Measurements from ENCODE around the gene RPGRIP1L.

RPGRIP1L gene

DNA sequence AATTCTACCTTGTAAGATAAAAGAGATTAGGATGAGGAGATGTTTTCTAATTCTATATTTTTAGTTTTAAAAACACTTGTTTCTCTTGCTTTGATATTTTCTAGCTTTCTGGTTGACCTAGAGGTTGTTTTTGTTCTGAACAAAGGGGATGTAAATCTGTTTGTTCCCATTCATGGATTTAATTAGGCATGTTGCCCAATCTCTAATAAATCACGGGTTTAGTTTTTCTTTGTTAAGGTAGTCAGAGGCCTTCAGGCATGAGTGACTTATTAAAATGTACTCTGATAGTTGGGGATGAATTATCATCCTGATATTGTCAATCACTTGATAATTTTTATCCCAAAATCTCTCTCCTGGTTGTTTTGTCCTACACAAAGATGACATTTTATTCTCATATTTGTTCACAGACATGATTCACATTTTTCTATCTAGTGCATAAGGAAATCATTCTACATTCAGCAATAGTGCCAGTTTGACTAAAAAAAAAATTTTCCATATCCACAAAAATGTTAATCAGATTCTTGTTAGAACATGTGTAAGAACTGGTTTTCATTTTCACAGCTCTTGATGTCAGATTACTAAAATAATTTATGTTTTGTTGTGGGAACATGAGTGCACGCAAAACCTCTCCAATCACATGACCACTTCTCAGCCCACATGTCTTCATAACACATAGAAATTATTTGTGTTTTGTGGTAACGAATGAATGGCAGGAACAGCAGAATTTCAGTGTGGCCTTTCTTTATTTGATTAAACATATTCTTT is 105.0 kb downstream of the RPGRIP1L start:
- no peak for DNase-seq

DNA sequence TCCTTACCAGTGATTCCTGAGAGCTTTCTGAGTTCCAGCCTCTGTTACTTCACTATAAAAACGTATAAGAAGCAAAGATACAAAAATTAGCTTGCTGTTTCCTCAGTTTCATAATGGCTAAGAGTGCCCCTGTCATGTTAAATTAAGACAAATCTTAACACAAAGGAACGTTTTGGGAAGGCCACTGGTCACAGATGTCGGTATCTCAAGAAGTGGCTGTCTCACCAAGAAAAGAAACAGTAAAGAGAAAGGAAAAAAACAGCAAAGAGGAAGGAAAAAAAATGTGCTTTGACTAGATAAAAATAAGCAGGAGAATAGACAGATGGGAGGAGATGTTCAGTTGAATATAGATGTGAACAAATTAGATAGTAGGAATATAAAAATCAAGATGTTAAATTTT is 105.9 kb downstream of the RPGRIP1L start:
- DNase-seq: no peak

DNA sequence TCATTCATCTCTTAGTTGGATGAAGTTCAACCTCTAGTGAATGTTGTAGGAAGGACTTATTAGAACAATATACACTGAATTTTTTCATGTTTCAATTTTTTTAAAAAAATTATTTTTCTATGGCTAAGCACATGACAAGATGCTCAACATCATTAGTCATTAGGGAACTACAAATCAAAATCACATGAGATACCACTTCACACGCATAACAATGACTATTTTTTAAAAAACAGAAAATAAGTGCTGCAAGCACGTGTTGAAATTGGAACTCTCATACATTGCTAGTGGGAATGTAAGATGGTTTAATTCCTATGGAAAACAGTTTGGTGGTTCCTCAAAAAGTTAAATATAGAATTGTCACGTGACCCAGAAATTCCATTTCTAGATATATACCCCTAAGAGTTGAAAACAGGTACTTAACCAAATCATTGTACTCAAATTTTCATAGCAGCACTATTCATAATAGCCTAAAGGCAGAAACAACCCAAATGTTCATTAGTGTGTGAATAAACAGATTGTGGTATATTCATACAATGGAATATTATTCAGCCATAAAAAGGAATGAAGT is 115.5 kb downstream of the RPGRIP1L start:
- no peak for DNase-seq

DNA sequence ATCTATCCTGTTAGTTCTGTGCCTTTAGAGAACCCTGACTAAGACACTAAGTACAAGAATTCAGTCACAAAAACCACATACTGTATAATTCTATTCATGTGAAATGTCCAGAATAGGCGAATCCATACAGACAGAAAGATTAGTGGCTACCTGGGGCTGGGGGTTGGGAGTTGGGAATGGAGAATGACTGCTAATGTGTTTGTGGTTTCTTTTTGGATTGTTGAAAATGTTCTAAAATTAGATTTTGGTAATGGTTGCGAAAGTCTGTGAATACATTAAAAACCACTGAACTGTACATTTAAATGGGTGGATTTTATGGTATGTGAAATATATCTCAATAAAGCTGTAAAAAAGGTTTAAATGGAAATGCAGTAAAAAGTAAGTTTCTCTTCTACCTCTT is 120.3 kb downstream of the RPGRIP1L start:
- DNase-seq: no peak

GRCh38 chr16:53581784-53582183 is 121.9 kb downstream of the RPGRIP1L start:
- DNase-seq: no peak

GRCh38 chr16:53580038-53580802 is 123.4 kb downstream of the RPGRIP1L start:
- DNase-seq: no peak

- no peak for DNase-seq
Measured at GRCh38 chr16:53576904-53577303, 126.8 kb downstream of the RPGRIP1L start.

GRCh38 chr16:53576210-53576609 is 127.4 kb downstream of the RPGRIP1L start:
- DNase-seq: no peak

- no peak for DNase-seq
Measured at GRCh38 chr16:53571763-53572162, 131.9 kb downstream of the RPGRIP1L start.

DNA sequence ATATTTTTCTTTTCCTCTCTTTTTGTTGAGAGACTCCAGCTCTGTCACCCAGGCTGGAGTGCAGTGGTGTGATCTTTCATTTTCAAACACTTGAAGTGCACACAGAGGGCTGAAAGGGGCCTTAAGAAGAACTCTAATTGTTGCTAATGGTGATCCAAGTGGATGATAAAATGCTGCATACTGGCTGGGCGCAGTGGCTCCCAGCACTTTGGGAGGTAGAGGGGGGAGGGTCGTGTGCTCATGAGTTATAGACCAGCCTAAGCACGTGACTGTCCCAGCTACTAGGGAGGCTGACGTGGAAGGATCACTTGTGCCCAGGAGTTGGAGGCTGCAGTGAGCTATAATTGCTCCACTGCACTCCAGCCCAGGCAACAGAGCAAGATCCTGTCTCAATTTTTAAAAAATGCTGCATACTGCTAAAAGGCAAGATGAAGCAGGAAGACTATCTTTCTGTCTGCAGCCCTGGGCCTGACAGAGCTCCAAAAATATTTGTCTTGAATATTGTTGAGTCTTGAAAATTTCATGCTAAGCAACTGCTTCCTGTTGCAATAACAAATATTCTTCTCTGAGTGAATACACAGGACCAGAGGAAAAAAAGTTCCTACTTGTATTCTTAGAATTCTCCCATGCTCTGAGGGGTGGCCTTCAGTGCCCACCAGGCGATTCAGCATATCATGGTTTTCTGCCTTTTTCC is 137.0 kb downstream of the RPGRIP1L start:
- DNase-seq: no peak

- DNase-seq: no peak
Measured at GRCh38 chr16:53565296-53565863, 138.3 kb downstream of the RPGRIP1L start.

DNA sequence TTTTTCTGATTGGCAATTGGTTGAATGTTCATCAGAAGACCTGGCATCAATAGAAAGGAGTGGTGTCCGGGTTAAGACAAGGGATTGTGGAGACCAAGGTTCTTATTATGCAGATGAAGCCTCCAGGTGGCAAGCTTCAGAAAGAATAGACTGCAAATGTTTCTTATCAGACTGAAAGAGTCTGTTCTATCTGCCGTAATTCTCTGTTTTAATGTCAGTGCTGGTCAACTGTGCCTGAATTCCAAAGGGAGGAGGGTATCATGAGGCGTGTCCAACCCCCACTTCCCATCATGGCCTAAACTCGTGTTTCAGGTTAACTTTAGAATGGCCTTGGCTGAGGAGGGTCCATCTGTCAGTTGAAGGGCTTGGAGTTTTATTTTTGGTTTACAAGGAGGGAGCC is 140.2 kb downstream of the RPGRIP1L start:
- no peak for DNase-seq

- DNase-seq: no peak
Measured at GRCh38 chr16:53561101-53561888, 142.4 kb downstream of the RPGRIP1L start.

DNA sequence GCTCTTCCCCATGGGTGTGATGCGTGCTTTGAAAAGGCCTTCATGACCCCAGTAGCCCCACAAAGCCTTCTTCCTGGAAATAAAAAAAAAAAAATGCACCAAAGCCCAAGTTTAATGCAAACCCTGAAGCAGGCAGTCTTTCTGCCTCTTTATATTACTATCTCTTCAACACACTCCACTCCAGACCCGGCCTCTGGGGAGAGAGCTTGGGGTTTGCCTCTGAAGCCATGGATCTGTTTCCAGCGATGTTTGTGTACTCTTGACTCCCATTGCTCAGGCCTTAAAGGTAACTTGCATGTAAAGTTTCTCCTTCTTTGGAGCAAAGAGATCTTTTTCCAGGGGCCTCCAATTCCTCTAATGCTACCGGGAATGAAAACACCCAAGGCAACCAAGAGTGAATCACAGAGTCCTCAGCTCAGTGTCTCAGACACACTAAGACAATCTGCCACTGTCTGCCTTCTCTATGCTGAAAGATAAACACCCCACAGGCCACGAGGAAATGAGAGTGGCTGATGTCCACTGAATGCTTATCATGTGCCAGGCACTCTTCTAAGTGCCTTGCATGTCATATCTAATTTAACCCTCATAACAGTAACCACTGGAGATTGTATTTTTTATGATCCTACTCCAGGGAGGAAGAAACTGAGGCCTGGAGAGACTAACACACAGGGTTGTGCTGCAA is 144.2 kb downstream of the RPGRIP1L start:
- DNase-seq: no peak

GRCh38 chr16:53558710-53559109 is 144.9 kb downstream of the RPGRIP1L start:
- no peak for DNase-seq

- DNase-seq: no peak
Measured at GRCh38 chr16:53556521-53556920, 147.1 kb downstream of the RPGRIP1L start.

DNA sequence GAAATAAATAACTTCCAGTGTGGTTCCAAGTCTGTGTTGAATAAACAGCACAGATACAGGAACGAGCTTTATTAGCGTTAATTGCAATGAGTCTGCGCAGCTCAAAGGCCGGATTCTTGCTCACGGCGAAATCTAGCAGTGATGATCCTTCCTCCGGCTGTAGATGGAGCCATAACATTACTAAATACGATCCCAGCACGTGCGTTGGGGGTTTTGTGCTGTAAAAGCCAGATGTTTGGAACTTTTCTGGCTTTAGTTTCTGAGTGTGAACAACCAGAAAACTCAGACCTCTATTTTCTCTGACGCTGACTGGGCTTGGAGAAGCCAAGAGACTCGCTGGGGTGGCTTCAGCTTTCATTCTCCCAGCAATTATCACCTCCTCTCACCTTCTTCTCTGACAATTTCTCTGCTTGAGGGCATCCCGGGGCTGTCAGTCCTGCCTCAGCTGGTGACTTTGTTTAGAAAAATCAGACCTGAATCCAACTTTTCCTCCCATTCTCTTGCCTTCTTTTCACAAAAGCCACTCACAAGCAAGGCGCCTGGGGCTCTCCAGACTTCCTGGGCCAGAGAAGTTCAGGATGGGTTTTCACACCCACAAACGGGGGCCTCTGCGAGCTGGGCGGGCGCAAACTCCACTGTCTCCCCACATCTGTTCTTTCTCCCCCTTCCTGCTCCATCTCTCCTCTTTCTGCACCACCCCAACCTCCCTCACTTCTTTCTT is 153.5 kb downstream of the RPGRIP1L start:
- peak; percentile 38 to 57 (median 43) for DNase-seq
